Non-pigmented ciliary epithelial cell (primary cell): Measurements from ENCODE around the gene SYCE3.

Source experiments
- DNase-seq: peaks from one replicate; pipeline ENCODE4 v3.0.0-alpha.2; 2010; ENCODE audit warnings: low read depth

The SYCE3 gene

GRCh38 chr22:50600538-50600937, 37.8 kb upstream of the SYCE3 start, which contains the start of gene MAPK8IP2:
TSS of gene MAPK8IP2 (plus strand) at chr22:50600793. CDS start at chr22:50600819, 26 bp downstream.
- no peak for DNase-seq

GRCh38 chr22:50599816-50600455, 37.2 kb upstream of the SYCE3 start:
- DNase-seq, result no peak

- DNase-seq, result no peak
These were observed 34.4 kb upstream of the SYCE3 start for GRCh38 chr22:50597097-50597496.

- DNase-seq, result no peak
These were observed 32.5 kb upstream of the SYCE3 start for GRCh38 chr22:50595189-50595588.

- no peak for DNase-seq
These were observed 24.7 kb upstream of the SYCE3 start for GRCh38 chr22:50587407-50587806.

GRCh38 chr22:50586416-50586815, 23.7 kb upstream of the SYCE3 start:
- DNase-seq, result no peak

- no peak for DNase-seq
These were observed 23.1 kb upstream of the SYCE3 start for GRCh38 chr22:50585781-50586180.

- no peak for DNase-seq
These were observed 22.5 kb upstream of the SYCE3 start for GRCh38 chr22:50585238-50585637.

GRCh38 chr22:50584106-50585096, 21.7 kb upstream of the SYCE3 start:
- no peak for DNase-seq

- no peak for DNase-seq
These were observed 20.7 kb upstream of the SYCE3 start for GRCh38 chr22:50583294-50583861.

- peak; percentile 80 for DNase-seq
These were observed 20.0 kb upstream of the SYCE3 start, which contains the start of gene CHKB for GRCh38 chr22:50582493-50583293. TSS of gene CHKB (minus strand) at chr22:50582849. CDS start at chr22:50582781, 68 bp downstream.

- DNase-seq, result no peak
These were observed 19.3 kb upstream of the SYCE3 start for GRCh38 chr22:50581950-50582492.

GRCh38 chr22:50581031-50581949, 18.6 kb upstream of the SYCE3 start:
- DNase-seq, result no peak

- no peak for DNase-seq
These were observed 17.0 kb upstream of the SYCE3 start for GRCh38 chr22:50579752-50580151.

- DNase-seq, result no peak
These were observed 16.1 kb upstream of the SYCE3 start for GRCh38 chr22:50578776-50579310.

GRCh38 chr22:50577987-50578775, 15.5 kb upstream of the SYCE3 start, which contains the start of gene CPT1B:
TSS of gene CPT1B (minus strand) at chr22:50578427. CDS start at chr22:50577915, 512 bp downstream.
- DNase-seq, result no peak

- no peak for DNase-seq
These were observed 14.9 kb upstream of the SYCE3 start for GRCh38 chr22:50577697-50577986.

GRCh38 chr22:50576806-50577696, 14.3 kb upstream of the SYCE3 start:
- DNase-seq, result no peak
